IPS DF 6.9 (cell line): ENCODE data around the gene LCMT1.

Experiments
- DNase-seq: peaks from one replicate; pipeline ENCODE4 v3.0.0-alpha.2; 2013; ENCODE audit warnings: low read depth, low spot score
- H3K27ac ChIP-seq: one replicate; pipeline ENCODE4 v1.5.1; 2013; ENCODE audit warnings: low read length, control low read depth
- H3K27me3 ChIP-seq: 2 replicates; pipeline ENCODE4 v1.6.1; 2013; ENCODE audit warnings: mild to moderate bottlenecking, low read length; ENCODE audit not compliant: control insufficient read depth, insufficient read depth
- H3K36me3 ChIP-seq: 2 replicates; pipeline ENCODE4 v1.6.1; 2013; ENCODE audit warnings: low read length; ENCODE audit not compliant: control insufficient read depth, insufficient read depth
- H3K4me1 ChIP-seq: 2 replicates; pipeline ENCODE4 v1.6.1; 2013; ENCODE audit warnings: low read length; ENCODE audit not compliant: control insufficient read depth, insufficient read depth
- H3K4me3 ChIP-seq: 2 replicates; pipeline ENCODE4 v1.5.1; 2013; ENCODE audit warnings: mild to moderate bottlenecking, low read length
- H3K9me3 ChIP-seq: 2 replicates; pipeline ENCODE4 v1.6.1; 2013; ENCODE audit warnings: low read length, inconsistent platforms; ENCODE audit not compliant: control insufficient read depth, insufficient read depth
- WGBS: extraction: QIAGEN DNeasy Blood & Tissue Kit; methylation state at CpG from one replicate; pipeline ENCODE4 v1.1.7; 2013; ENCODE audit warnings: mixed read lengths, missing lambda C conversion rate; ENCODE audit not compliant: insufficient read length, insufficient coverage; 5-methylcytosine and 5-hydroxymethylcytosine counted together

The LCMT1 gene

GRCh38 chr16:25192096-25192495 is 80.6 kb downstream of the LCMT1 start:
- no peaks in the 10 kb centered on the region for H3K36me3 ChIP-seq
- no peaks in the 10 kb centered on the region for H3K4me1 ChIP-seq
- H3K9me3 ChIP-seq: no peaks in the 10 kb centered on the region
- no peak for DNase-seq
- no peak overlapping the region for H3K27ac ChIP-seq
- H3K27me3 ChIP-seq: no peaks in the 10 kb centered on the region
- H3K4me3 ChIP-seq: no peak overlapping the region
- no CpG with 5 or more reads among the region's 6 CpGs for WGBS

- H3K4me1 ChIP-seq: no peaks in the 10 kb centered on the region
- H3K36me3 ChIP-seq: no peaks in the 10 kb centered on the region
- DNase-seq: no peak
- no CpG with 5 or more reads among the region's 7 CpGs for WGBS
- H3K9me3 ChIP-seq: no peaks in the 10 kb centered on the region
- H3K27ac ChIP-seq: no peak overlapping the region
- no peak overlapping the region for H3K4me3 ChIP-seq
- H3K27me3 ChIP-seq: no peaks in the 10 kb centered on the region
Measured at GRCh38 chr16:25194273-25194878, 82.8 kb downstream of the LCMT1 start.

DNA sequence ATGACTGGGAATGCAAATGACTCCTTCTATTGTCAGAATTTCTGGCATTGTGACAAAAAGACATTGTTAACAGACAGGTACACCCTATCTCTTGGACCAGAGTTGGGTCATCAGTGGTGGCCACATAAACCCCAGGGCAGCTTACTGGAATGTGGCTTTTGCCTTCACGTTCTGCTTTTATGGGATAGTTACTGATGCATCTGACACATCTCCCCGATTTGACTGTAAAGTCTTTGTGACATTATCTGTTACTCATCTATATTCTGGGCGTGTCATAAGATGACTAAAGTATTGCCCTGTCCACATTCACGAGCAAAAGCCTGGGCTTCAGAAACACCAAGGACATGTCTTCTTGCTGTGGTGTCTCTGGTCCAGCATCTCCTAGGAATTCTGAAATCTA is 86.5 kb downstream of the LCMT1 start:
- DNase-seq: no peak
- no peaks in the 10 kb centered on the region for H3K9me3 ChIP-seq
- H3K4me1 ChIP-seq: no peaks in the 10 kb centered on the region
- WGBS: no CpG with 5 or more reads among the region's 4 CpGs
- no peak overlapping the region for H3K4me3 ChIP-seq
- H3K36me3 ChIP-seq: no peaks in the 10 kb centered on the region
- H3K27me3 ChIP-seq: no peaks in the 10 kb centered on the region
- H3K27ac ChIP-seq: no peak overlapping the region

- no CpG with 5 or more reads among the region's 7 CpGs for WGBS
- Histone ChIP-seq H3K9me3 (no peaks in the 10 kb centered on the region), H3K27ac (no peak overlapping the region), H3K4me1 (no peaks in the 10 kb centered on the region), H3K36me3 (no peaks in the 10 kb centered on the region), H3K4me3 (no peak overlapping the region), H3K27me3 (no peaks in the 10 kb centered on the region)
- DNase-seq: no peak
Measured at GRCh38 chr16:25199457-25199856, 87.9 kb downstream of the LCMT1 start.

DNA sequence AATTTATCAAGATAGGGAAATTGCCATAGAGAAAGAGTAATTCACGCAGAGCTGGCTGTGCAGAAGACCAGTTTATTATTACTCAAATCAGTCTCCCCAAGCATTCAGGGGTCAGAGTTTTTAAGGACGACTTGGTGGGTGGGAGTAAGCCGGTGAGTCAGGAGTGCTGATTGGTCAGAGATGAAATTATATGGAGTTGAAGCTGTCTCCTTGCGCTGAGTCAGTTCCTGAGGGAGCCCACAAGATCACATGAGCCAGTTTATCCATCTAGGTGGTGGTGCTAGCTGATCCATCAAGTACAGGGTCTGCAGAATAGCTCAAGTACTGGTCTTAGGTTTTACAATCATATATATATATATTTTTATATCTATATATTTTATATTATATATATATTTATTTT is 99.2 kb downstream of the LCMT1 start:
- no peaks in the 10 kb centered on the region for H3K4me1 ChIP-seq
- H3K27me3 ChIP-seq: no peaks in the 10 kb centered on the region
- no peak overlapping the region for H3K4me3 ChIP-seq
- WGBS: no CpG with 5 or more reads among the region's 4 CpGs
- no peaks in the 10 kb centered on the region for H3K36me3 ChIP-seq
- H3K27ac ChIP-seq: no peak overlapping the region
- no peak for DNase-seq
- H3K9me3 ChIP-seq: no peaks in the 10 kb centered on the region

GRCh38 chr16:25212636-25213035 is 101.1 kb downstream of the LCMT1 start:
- WGBS: no CpG with 5 or more reads among the region's 2 CpGs
- H3K36me3 ChIP-seq: no peaks in the 10 kb centered on the region
- no peaks in the 10 kb centered on the region for H3K9me3 ChIP-seq
- no peak for DNase-seq
- no peaks in the 10 kb centered on the region for H3K27me3 ChIP-seq
- no peak overlapping the region for H3K27ac ChIP-seq
- H3K4me1 ChIP-seq: no peaks in the 10 kb centered on the region
- H3K4me3 ChIP-seq: no peak overlapping the region

DNA sequence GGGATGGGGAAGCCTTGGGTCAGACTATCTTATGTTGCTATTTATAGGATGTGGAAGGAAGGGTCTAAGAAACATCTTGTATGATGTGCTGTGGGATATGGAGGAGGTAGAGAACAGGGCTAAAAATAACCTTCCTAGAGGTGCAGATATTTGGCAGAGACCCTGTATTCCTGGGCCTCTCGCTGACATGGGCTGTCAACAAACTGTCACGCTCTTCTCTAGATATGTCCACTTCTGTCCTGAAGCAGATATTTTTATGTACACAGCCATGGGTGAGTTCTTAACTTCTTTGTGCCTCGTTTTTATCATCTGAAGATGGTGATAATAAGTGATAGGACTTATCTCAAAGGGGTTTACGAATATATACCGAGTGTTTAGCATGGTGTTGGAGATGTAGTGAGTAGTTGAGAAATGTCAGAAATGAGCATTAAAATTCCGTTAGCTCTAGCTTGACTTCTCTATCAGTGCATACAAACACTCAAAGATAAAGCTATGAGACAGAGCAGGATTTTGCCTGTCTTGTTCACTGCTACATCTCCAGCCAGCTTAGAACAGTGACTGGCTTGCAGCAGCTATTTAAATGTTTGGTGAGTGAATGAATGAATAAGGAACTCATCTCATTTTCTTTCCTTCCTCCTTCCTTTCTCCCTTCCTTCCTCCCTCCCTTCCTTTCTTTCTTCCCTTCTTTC is 102.3 kb downstream of the LCMT1 start:
- no peak overlapping the region for H3K27ac ChIP-seq
- H3K36me3 ChIP-seq: no peaks in the 10 kb centered on the region
- no peak for DNase-seq
- no peaks in the 10 kb centered on the region for H3K4me1 ChIP-seq
- H3K27me3 ChIP-seq: no peaks in the 10 kb centered on the region
- no peak overlapping the region for H3K4me3 ChIP-seq
- WGBS: no CpG with 5 or more reads among the region's 6 CpGs
- no peaks in the 10 kb centered on the region for H3K9me3 ChIP-seq

DNA sequence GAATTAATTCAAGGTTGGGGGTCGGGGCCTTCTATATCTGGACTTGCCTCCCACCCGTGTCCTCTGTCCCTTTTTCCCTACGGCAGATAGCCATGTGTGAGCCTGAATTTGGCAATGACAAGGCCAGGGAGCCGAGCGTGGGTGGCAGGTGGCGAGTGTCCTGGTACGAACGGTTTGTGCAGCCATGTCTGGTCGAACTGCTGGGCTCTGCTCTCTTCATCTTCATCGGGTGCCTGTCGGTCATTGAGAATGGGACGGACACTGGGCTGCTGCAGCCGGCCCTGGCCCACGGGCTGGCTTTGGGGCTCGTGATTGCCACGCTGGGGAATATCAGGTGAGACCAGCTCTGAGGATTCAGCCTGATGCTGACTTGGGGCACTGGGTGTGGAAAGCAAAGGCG is 105.6 kb downstream of the LCMT1 start:
- DNase-seq: no peak
- no CpG with 5 or more reads among the region's 17 CpGs for WGBS
- H3K9me3 ChIP-seq: no peaks in the 10 kb centered on the region
- no peaks in the 10 kb centered on the region for H3K4me1 ChIP-seq
- H3K27me3 ChIP-seq: no peaks in the 10 kb centered on the region
- H3K4me3 ChIP-seq: no peak overlapping the region
- no peak overlapping the region for H3K27ac ChIP-seq
- no peaks in the 10 kb centered on the region for H3K36me3 ChIP-seq

DNA sequence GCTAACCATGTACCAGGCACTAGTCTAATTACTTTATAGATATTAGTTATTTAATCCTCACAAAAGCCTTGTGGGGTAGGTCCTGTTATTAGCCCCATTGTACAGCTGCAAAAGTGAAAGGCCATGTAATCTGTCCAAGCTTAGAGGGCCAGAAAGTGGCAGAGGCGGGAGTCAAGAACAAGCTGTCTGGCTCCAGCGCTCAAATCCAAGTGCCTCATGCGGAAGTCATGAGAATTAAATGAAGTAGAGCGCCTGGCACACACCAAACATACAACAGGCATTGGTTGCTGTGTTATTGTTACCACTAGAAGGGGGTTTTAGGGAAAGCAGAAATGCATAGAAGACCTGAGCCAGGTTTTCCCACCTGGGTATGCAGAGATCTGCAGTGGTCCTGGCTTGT is 106.4 kb downstream of the LCMT1 start:
- no peak for DNase-seq
- WGBS: no CpG with 5 or more reads among the region's 4 CpGs
- H3K4me1 ChIP-seq: no peaks in the 10 kb centered on the region
- H3K27me3 ChIP-seq: no peaks in the 10 kb centered on the region
- H3K9me3 ChIP-seq: no peaks in the 10 kb centered on the region
- no peaks in the 10 kb centered on the region for H3K36me3 ChIP-seq
- no peak overlapping the region for H3K4me3 ChIP-seq
- H3K27ac ChIP-seq: no peak overlapping the region

GRCh38 chr16:25219070-25219737 is 107.7 kb downstream of the LCMT1 start:
- no peak for DNase-seq
- Histone ChIP-seq H3K4me3 (no peak overlapping the region), H3K9me3 (no peaks in the 10 kb centered on the region), H3K27ac (no peak overlapping the region), H3K4me1 (no peaks in the 10 kb centered on the region), H3K27me3 (no peaks in the 10 kb centered on the region), H3K36me3 (no peaks in the 10 kb centered on the region)
- WGBS: no CpG with 5 or more reads among the region's 3 CpGs
